DMS53 treated with DMSO at 0.1 percent for 48 hours (cell line): Measurements from ENCODE around the gene ADGRD1.

Experiments used
- DNase-seq: peaks from one replicate; lab custom pipeline; 2025; ENCODE audit not compliant: unreplicated experiment; lab: John Stamatoyannopoulos, UW

The ADGRD1 gene

DNA sequence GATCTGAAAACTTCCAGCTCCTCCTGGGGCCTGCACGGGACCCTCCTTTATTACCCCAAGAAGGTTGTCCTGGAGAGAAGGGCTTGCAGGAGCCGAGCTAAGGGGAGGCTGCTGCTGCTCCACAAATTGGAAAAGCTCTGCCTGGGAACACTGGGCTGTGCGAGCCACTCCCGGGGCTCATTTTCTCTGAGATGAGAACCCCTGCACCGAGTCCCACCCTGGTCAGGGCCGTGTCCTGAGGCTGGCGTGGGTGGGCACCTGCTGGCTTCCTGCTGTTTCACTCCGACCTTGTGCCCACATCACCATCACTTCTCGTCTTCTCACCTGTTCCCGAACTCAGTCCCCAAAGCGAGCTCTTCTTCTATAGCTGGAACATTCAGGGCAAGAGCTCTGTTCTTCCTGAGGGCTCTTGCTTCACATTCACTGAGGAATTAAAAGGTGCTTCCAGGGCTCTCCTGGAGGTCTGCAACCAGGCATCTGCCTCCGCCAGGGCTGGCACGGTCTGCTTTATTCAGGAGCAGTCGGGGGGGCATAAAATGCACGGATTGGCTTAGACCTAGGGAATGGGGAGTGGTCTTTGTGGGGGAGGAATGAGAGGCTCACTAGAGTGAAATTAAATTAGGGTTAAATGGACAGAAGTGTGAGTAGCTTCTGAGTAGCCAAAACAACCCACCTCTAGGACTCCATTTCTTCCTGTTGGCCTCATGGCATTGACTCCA lies 98.5 kb downstream of the ADGRD1 start:
- DNase-seq, result no peak

DNA sequence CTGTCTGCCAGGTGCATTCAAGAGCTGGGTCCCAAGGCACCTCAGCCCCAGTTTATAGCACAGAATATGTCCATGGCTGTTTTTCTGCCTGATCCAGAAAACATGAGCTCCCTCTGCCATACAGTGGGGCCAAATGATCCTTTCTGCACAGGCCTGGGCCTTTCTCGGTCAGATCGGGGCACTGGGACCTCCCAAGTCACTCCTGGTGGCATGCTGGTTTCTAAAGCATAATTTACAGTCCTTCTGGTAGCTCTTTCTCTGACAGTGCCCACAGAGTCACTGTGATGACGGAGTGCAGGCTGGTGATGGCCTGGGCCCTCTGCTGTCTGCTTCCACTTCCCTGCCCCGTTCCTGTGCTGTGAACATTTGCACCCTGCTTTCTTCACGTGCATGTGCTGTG lies 99.2 kb downstream of the ADGRD1 start:
- DNase-seq, result no peak

DNA sequence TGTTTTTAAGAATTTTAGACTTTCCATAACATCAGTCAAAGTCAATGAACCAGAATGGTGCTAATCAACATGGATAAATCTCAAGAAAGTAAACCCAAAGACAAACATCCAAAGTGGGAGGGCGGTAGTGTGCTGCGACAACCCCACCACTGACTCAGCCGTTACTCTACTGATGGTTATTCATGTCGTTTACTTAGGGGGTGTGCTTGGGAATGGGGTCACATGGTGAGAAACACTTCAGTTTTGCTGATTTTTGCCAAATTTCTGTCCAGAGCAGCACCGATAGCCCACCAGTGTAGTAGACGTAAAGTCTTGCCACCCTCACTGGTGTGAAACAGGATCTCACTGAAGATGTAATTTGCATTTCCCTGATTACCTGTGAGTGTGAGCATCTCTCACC lies 99.9 kb downstream of the ADGRD1 start:
- no peak for DNase-seq

DNA sequence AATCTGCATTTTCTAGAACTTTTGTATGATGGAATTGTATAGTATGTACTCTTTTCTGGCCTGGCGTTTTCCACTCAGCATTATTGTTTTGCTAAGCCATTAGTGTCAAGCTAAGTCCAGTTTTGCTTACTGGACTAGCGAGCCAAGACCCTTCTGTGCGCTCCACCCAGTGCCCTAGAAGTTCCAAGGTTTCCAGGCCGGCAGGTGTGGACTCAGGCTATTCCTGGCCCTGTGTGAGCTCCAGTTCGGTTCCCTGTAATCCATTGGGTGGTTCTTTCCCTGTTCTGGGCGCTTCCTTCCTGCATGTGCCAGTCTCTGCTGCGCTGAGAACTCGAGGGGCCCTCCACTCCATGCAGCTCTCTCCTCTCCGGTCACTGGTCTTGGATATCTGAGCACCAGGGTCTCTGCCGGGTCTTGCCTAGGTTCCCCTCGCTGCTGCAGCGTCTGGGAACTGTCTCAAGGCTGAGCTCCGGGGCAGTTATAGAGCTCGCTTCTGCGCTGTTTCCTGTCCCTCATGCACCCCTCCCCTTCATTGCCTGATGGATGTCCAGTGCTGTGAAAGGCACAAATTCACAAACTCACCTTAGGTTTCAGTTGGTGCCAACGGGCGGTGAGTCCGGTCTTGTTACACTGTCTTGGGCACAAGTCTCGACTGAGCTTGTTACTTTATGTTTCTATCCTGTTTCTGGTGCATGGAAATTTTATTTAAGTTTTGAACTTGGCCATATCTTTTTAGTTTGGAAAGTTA lies 100.8 kb downstream of the ADGRD1 start:
- no peak for DNase-seq

DNA sequence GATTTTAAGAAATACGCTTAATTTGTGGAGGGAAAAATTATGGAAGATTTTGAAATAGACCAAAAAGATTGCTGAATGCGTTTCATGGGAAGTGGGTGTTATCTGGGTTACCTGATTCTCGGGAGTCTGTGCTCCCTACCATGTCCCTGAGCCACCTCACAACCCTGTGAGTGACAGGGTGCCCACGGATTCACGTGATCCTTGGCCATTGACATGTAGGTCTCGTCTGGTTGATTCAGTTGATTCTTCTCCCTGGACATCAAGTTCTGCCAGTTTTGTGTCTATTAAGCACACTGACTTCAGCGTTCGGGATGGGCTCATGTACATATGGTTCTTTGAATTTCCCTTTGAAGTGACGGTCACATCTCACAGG lies 101.4 kb downstream of the ADGRD1 start:
- DNase-seq, result no peak

DNA sequence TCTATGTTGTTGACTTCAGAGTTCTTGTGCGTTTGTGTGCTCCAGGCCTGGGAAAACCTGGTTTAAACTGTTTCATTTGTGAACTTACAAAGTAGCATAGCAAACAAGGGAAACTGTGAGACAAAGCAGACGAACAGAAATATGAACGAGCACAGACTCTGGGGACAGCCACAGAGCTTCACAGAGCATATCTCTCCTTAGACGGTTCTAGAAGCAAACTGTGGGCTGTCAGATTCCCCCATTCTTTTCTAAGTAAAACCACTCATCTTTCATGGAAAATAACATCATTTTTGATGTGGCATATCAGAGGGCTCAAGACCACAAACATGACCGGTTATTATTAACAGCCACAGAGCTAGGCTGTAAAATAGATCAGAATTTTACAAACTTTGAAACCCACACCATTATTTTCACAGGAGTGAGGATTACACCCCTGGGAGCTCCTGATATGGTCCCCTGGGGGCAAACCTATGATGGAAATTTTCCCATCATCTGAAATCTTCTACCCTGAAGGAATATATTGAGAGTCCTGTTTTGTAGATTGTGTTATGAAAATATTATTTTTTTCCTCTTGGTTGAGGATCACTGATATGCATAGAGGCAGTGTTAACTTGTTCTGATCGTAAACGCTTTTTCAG lies 102.0 kb downstream of the ADGRD1 start:
- DNase-seq, result no peak

DNA sequence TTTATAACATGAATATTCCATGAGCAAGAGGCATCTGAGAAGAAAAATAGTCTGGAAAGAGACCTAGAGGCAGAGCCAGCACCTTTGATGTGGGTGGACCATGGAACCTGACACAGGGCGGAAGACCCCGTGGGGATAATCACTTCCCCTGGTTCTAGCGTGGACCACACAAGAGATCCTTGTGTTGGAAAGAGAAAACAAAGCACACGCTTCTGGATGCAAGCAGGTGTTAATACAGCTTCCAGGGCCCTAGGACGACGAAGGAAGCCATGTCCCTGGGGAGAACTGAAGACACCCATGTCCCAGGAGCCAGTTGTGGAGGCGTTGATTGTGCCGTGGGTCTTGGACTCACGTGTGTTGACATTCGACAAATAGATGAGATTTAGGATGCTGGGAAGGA lies 102.9 kb downstream of the ADGRD1 start:
- DNase-seq, result no peak

DNA sequence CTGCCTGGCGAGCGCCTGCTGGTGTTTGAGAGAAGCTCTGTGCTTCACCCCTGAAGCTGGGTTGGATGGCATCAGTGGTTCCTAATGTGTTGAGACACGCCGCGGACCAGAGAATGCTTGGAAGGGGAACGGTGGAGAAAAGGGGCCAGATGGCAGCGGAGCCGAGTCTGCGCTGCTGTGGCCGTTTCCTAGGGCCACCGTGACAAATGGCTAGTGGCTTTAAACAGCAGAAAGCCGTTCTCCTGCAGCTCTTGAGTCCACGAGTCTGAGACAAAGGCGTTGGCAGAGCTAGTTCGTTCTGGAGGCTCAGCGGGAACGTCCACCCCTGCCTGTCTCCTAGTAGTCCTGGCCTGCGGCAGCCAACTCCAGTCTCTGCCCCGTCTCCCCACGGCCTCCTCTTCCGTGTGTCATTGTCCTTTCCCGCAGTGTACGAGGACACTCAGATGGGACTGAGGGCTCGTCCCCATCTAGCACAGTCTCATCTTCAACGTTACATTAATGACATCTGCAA lies 103.6 kb downstream of the ADGRD1 start:
- DNase-seq, result no peak

DNA sequence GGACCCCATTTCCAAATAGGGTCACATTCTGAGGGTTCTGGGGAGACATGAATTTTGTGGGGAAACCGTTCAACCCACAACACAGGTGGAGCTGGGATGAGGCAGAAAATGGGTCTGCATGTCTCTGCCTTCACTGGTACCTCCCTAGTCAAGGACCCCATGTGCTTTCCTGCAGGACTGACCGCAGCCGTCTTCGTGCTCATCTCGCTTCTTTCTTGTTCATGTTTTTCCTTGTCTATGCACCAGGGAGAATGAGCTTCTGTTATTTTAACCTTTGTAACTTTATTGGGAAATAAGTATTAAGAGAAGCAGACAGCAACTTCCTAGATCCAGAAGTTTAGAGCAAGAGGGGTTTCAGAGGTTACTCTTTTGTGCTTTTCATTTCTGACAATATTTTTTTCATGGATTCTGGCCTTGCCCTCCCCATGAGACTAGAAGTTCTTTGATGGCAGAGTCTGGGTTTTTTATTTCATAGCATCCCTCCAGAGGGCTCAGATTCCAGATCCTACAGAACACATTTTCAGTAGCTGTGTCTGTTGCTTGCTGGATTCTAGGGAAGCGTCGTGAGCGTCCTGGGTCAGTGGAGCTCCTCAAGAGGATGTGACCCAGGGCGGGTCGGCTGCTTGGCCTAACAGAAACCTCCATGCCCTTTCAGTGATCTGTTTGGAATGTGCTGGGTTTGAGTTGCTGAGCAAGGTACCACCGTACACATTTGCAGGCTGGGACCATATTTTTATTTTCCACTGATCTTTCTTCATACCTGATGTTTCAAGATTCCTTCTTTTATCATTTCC lies 104.2 kb downstream of the ADGRD1 start:
- no peak for DNase-seq

DNA sequence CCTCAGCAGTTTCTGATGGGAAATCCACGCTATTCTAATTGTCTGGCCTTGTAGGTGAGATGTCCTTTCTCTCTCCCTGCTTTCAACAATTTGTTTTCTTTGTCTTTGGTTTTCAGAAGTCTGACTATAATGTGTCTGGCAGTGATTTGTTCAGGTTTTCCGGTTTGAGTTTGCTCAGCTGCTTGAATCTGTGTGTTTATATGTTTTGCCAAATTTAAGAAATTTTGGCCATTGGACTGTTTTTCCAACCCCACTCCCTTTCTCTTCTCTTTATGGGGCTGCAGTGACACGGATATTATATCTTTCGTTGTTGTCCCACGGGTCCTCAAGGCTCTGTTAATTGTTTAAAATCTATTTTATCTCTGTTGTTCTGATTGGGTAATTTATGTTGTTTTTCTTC lies 105.0 kb downstream of the ADGRD1 start:
- DNase-seq, result no peak

DNA sequence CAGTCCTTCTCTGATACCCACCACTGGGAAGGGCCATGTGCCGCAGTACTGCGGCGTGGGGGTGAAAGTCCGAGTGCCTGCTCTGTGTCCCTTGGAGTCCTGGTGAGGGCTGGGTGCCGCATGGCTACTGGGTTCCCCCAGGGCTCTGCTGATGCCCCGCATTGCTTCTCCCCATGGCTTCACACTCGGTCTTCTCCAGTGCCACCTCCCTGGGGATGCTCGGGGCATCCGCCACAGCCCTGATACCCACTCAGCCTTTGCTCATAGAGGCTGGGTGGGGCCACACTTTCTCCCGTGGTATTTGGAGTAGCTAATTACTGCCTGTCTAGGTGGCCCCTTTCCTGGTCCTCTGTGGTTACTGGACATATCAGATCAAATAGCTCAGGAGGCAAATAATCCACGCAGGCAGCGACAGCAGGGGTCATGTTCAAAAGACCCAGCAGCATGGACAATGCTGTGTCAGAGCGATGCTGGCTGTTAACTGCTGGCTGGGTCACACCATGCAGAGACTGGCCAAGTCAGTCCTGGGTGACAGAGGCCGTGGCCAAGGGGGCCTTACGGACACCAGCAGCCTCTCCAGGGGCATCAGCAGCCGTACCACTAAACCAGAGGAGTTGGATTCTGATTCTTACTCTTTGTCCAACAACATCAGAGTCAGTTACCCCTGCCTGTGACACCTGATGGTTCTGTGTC lies 106.5 kb downstream of the ADGRD1 start:
- DNase-seq, result no peak

DNA sequence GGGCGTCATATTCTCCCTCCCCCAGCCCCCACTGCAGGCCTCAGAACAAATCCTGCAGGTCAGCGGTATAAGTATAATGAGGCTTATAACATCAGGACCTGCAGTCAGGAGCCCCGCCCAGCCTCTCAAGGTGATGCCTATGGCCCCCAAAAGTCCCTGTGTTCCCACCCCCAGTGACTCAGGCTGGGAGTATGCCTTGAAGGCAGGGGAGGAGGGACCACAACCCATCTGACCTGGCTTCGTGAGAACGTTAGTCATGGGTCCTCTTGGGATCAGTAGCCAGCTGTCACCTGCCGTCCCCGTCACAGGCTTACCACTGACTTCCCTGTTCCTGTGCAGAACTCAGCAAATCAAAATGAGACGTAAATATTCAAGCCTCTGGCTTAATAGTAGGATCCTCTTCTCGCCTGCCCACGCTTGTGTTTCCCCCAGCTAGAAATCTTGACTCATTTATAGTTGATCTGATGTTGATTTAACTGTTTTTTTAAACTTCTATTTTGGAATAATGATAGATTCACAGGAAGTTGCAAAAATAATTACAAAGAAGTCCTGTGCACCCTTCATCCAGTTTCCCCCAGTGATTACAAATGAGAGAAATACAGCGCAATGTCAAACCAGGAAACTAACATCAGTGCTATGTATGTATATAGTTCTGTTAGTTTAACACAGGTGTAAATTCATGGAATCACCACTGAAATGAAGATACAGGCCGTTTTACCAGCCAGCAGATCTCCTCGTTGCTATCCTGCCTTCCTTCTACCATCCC lies 107.5 kb downstream of the ADGRD1 start:
- DNase-seq, result no peak

DNA sequence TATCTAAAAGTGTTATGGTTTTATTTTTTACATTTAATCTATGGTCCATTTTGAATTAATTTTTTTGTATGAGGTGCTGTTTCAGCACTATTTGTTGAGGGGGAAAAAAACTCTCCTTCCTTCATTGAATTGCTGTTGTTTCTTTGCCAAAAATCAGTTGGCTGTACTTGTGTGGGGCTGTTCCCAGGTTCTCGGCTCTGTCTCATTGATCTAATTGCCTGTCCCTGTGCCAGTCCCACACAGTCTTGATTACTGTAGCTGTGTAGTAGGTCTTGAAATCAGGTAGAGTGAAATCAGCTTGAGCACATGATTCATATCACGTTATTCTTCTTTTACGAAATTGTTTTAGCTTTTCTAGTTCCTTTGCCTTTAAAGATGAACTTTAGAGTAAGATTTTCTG lies 109.7 kb downstream of the ADGRD1 start:
- DNase-seq, result no peak

DNA sequence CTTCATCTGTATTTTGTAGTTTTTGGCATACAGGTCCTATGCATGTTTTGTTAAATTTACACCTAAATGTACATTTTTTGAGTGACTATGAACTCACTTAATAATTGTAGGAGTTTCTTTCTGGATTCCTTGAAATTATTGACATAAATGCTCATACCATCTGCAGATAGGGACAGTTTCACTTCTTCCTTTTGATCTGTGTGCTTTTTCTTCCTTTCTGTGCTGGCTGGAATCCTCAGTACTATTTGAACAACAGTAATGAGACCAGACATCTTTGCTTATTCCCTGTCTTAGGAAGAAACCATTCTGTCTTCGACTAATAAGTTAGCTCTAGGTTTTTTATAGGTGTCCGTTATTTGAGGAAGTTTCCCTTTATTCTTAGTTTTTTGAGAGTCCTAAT lies 110.3 kb downstream of the ADGRD1 start:
- DNase-seq, result no peak

DNA sequence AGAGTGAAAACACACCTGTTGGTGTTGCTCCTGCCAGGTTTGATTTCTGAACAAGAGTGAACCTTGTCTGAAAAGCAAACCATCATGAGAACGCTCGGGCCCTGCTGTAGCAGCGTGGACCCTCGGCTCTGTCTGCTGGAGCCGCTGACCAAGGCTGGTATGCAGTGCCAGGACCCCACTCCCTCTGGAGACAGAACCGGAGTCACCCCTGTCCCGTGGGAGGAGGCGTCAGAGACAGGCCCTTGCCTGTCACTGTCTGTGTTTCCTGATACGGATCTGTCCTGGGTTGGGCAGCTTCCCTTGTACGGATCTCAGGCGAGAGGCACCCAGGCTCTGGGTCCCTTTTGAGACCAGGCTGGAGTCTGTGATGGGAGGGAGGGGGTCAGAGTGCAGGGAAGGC lies 111.6 kb downstream of the ADGRD1 start:
- DNase-seq, result no peak

DNA sequence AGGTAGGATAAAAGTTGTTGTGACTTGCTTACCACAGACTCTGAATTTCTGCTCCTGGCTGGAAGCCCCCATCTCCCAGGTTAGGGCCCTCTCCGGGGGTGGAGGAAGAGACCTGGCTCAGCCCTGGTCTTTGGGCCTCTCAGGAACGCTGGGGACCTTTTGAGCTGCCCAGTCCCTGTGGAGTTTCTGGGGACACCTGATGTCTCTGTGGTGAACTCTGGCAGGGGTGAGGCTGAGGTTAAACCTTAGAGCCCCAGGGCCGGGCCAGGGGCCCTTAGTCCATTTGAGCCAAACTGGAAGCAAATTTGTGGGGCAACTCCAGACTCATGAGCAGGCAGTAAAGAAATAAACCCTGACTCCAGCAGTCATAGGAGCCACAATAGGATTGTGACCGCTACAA lies 112.1 kb downstream of the ADGRD1 start:
- no peak for DNase-seq

DNA sequence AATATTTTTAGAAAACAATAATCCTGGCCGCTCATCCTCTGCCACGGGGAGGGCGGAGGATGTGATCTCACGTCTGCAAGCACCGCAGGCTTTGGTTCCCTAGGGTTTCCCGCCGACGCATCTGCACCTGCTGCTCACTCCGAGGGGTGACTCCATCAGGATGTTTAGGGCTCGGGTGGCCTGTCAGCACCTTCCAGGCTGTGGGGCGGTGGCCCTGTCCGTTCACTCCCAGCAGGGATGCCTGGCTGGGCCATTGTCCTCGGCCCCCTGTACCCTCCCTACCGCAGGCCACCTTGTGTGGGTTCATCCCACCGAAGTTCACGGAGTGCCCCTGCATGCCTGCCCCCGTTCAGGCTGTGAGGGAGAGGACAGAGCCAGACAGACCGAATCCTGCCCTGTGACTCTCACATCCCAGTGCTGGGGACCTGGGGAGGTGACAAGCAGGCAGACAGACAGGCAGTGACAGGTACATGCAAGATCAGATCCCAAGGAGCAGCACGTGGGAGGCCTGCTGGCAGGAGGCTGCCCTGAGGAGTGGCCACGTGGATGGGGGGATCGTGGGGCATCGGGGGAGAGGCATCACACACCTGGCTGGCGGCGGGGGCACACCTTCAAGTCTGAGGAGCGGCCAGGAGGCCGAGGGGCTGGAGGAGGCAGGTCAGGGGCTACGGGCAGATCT lies 112.6 kb downstream of the ADGRD1 start:
- no peak for DNase-seq

DNA sequence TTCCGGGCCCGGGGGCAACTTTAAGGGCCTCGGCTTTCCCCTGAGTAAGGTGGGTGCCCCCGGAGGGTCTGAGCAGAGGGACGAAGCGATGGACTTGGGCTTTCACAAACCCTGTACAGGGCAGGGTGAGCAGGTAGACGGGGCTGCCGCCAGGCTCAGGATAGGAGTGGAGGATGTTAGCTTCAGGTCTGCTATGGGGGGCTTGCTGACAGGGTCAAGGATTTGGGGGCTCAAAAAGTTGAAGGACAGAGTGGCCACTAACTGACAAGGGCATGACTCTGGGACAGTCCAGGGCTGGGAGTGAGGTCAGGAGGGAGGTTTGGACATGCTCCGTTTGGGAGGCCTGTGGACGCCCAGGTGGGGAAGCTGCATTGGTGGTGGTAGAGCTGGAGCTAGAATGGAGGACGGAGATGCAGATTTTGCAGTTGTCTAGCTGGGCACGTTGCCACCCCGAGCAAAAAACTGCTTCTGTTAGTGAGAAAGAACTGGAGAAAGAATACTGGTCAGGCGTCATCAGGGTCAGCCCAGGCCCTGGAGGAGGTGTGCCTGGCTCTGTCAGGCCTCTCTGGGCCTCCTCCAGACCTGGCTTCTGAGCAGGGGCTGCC lies 113.3 kb downstream of the ADGRD1 start:
- DNase-seq, result no peak
